K562 (cell line): Measurements from ENCODE around the gene CACNA2D2. TPM values are rescaled to one million over a fixed set of nuclear protein-coding genes. Genes with fewer than 3 reads are reported as not detected.

ENCODE experiments used
- ATAC-seq: fragments of 200-7000 bp; cut with Tn5 transposase; 3 replicates; pipeline ENCODE4 v1.9.1; 2020; ENCODE audit warnings: moderate library complexity
- BruUV-seq: library from RNA; stranded (reverse); fragments of 400-500 nt; replicated peaks from 2 replicates; lab custom pipeline; 2021; lab: Mats Ljungman, UMichigan
- CTCF ChIA-PET: fragments of 300-600 bp; formaldehyde crosslinking; extraction: SDS; loops from one replicate; lab custom pipeline; 2021; ENCODE audit warnings: low intra/inter-chr PET ratio; lab: Yijun Ruan, JAX
- POLR2A ChIA-PET: fragments of 300-600, 350-650 bp; sonication (Branson Sonifier 250); formaldehyde crosslinking; extraction: SDS; loops from one replicate; lab custom pipeline; 2021; ENCODE audit warnings: antibody characterized with exemption, inconsistent platforms; lab: Yijun Ruan, JAX
- DNase-seq, 4 experiments: peaks; one replicate each; pipeline versions ENCODE4 v3.0.0 to v3.0.0-alpha.2; 2011 to 2018; ENCODE audit warnings: low spot score in 3 of 4, mixed read lengths in 3 of 4; ENCODE audit errors: extremely low read depth in 1 of 4
- FAIRE-seq: peaks from 2 replicates; lab custom pipeline; 2011; peaks lifted over from hg19 to GRCh38; lab: Jason Lieb, UNC
- H2AFZ ChIP-seq: 2 replicates; pipeline ENCODE4 v1.6.0; 2011; ENCODE audit warnings: low read depth, low read length, control low read depth, inconsistent platforms
- H3K27ac ChIP-seq: fragments of 200-600 bp; 3 replicates; pipeline ENCODE4 v1.8.0; 2011; ENCODE audit warnings: low read depth, mild to moderate bottlenecking, control low read depth, inconsistent platforms, low read length, moderate library complexity, mixed read lengths; ENCODE audit errors: extremely low read depth
- H3K27me3 ChIP-seq, 2 experiments: fragments of 300-600 bp in 1 of 2; 2 replicates in 1 of 2; 3 replicates in 1 of 2; pipeline versions ENCODE4 v1.6.0 to v1.8.0; 2011; ENCODE audit warnings: inconsistent platforms in 2 of 2, low read length in 2 of 2, mild to moderate bottlenecking in 1 of 2, mixed read lengths in 1 of 2, moderate library complexity in 1 of 2; ENCODE audit not compliant: control insufficient read depth in 2 of 2, insufficient read depth in 2 of 2
- H3K36me3 ChIP-seq: fragments of 300-600 bp; 3 replicates; pipeline ENCODE4 v1.8.0; 2011; ENCODE audit warnings: mild to moderate bottlenecking, low read length, inconsistent platforms; ENCODE audit not compliant: control insufficient read depth, insufficient read depth
- H3K4me1 ChIP-seq, 2 experiments: fragments of 200-600 bp in 1 of 2; replicated peaks in 1 of 2; 2 replicates in 1 of 2; 3 replicates in 1 of 2; pipeline versions ENCODE4 v1.5.1 to v1.8.0; 2011; ENCODE audit warnings: inconsistent platforms in 2 of 2, low read length in 2 of 2, mild to moderate bottlenecking in 1 of 2, mixed read lengths in 1 of 2, moderate library complexity in 1 of 2; ENCODE audit not compliant: control insufficient read depth in 2 of 2, insufficient read depth in 2 of 2
- H3K4me2 ChIP-seq: 2 replicates; pipeline ENCODE4 v1.6.1; 2011; ENCODE audit warnings: low read length, control low read depth, inconsistent platforms, mixed read lengths; ENCODE audit not compliant: insufficient read depth
- H3K4me3 ChIP-seq: fragments of 200-600 bp; sonication (generic), shearing (Covaris generic); 2 replicates; pipeline ENCODE4 v1.5.1; 2016; ENCODE audit warnings: control low read depth, inconsistent platforms
- H3K79me2 ChIP-seq: fragments of 200-600 bp; 3 replicates; pipeline ENCODE4 v1.8.0; 2011; ENCODE audit warnings: low read length, inconsistent platforms; ENCODE audit not compliant: control insufficient read depth, insufficient read depth
- H3K9ac ChIP-seq, 2 experiments: 2 replicates each; pipeline versions ENCODE4 v1.6.0 to v1.6.1; 2011; ENCODE audit warnings: low read depth in 2 of 2, low read length in 2 of 2, control low read depth in 1 of 2, inconsistent platforms in 1 of 2, mild to moderate bottlenecking in 1 of 2, mixed read lengths in 1 of 2; ENCODE audit not compliant: insufficient read depth in 1 of 2
- H3K9me1 ChIP-seq: one replicate; pipeline ENCODE4 v1.6.0; 2011; ENCODE audit warnings: inconsistent platforms, mild to moderate bottlenecking, low read length, moderate library complexity; ENCODE audit not compliant: control insufficient read depth, insufficient read depth
- H3K9me3 ChIP-seq: replicated peaks from 2 replicates; pipeline ENCODE4 v1.5.1; 2011; ENCODE audit warnings: low read depth, low read length, inconsistent platforms; ENCODE audit not compliant: control insufficient read depth, insufficient read depth
- H4K20me1 ChIP-seq: replicated peaks from 2 replicates; pipeline ENCODE4 v1.6.1; 2011; ENCODE audit warnings: low read length, inconsistent platforms, mixed read lengths; ENCODE audit not compliant: control insufficient read depth, insufficient read depth
- NR2F6 ChIP-seq: fragments of 450-650 bp; formaldehyde crosslinking; IDR thresholded peaks from 2 replicates; pipeline ENCODE4 v1.4.0; 2020; ENCODE audit warnings: mild to moderate bottlenecking
- PHF8 ChIP-seq: fragments of 200-600 bp; sonication (generic); IDR thresholded peaks from 2 replicates; pipeline ENCODE4 v1.6.1; 2012; ENCODE audit warnings: mixed run types, mild to moderate bottlenecking, inconsistent platforms, low read length, moderate library complexity, borderline replicate concordance
- POLR2AphosphoS5 ChIP-seq: IDR thresholded peaks from 2 replicates; pipeline ENCODE4 v1.6.1; 2011; ENCODE audit warnings: mild to moderate bottlenecking, low read depth, low read length, moderate library complexity; ENCODE audit not compliant: control insufficient read depth, insufficient read depth
- ZKSCAN1 ChIP-seq: fragments of 150-350 bp; IDR thresholded peaks from 2 replicates; pipeline ENCODE4 v1.6.1; 2016; ENCODE audit warnings: low read depth, low read length
- ZNF133 ChIP-seq: fragments of 250-450 bp; sonication (Bioruptor Pico); IDR thresholded peaks from 2 replicates; pipeline ENCODE4 v1.4.0; 2020; ENCODE audit warnings: mild to moderate bottlenecking
- ZNF583 ChIP-seq: fragments of 250-450 bp; sonication (Bioruptor Pico); IDR thresholded peaks from 2 replicates; pipeline ENCODE4 v1.4.0; 2020
- WGBS: fragments of 100-300 bp; shearing (Covaris generic); methylation state at CpG from one replicate; pipeline ENCODE4 v1.1.6; 2016; ENCODE audit warnings: low coverage, mixed read lengths; ENCODE audit not compliant: insufficient coverage; ENCODE audit errors: missing lambda C conversion rate; 5-methylcytosine and 5-hydroxymethylcytosine counted together
- in situ Hi-C: fragments of 300-500 bp; cut with MboI; formaldehyde crosslinking; loops from 4 replicates; pipeline ENCODE4 v1.15.0; 2018; ENCODE audit warnings: inconsistent platforms, mixed read lengths
- intact Hi-C: fragments of 100-400 bp; cut with micrococcal nuclease; formaldehyde crosslinking; loops from 2 replicates; pipeline ENCODE4 v1.14.2; 2022
- polyA plus RNA-seq, 8 experiments: library from polyadenylated mRNA; depleted of rRNA in 4 of 8; stranded (reverse) in 5 of 8; unstranded in 3 of 8; fragments of >200 nt; fragmentation: Nextera tagmentation in 2 of 8; fragmentation: Illumina TruSeq in 1 of 8; extraction: Ambion mirVana in 2 of 8; extraction: Trizol in 1 of 8; gene quantifications; 2 replicates each; pipeline versions ENCODE4 v1.2.1 to v1.2.3, GENCODE V29; 2011 to 2014; ENCODE audit warnings: inconsistent platforms in 1 of 8, missing spikeins in 1 of 8
- total RNA-seq, 7 experiments: library from RNA; depleted of rRNA in 6 of 7; stranded (reverse); fragments of >200 nt in 6 of 7; fragmentation: Illumina TruSeq in 2 of 7; extraction: Trizol in 2 of 7; gene quantifications; 2 replicates each; pipeline versions ENCODE4 v1.2.1 to v1.2.3, GENCODE V29; 2011 to 2021; ENCODE audit warnings: low replicate concordance in 1 of 7
- TF ChIP-seq, protein P1 (sequence below): fragments of 200-800 bp; sonication (Bioruptor generic); IDR thresholded peaks from 2 replicates; pipeline ENCODE4 v1.6.1; 2017; ENCODE audit warnings: missing genetic modification characterization, missing compliant biosample characterization
- TF ChIP-seq, protein P2 (sequence below): fragments of 450-650 bp; formaldehyde crosslinking; IDR thresholded peaks from 2 replicates; pipeline ENCODE4 v1.4.0; 2020; ENCODE audit warnings: mild to moderate bottlenecking
- TF ChIP-seq, protein P3 (sequence below): fragments of 250-450 bp; sonication (Bioruptor Pico); IDR thresholded peaks from 2 replicates; pipeline ENCODE4 v1.5.0; 2021
- TF ChIP-seq, protein P4 (sequence below), 3 experiments: fragments of 200-800 bp in 1 of 3; sonication (Bioruptor generic) in 1 of 3; sonication (generic) in 1 of 3; formaldehyde crosslinking in 1 of 3; IDR thresholded peaks; 2 replicates each; pipeline versions ENCODE4 v1.6.1 to v1.8.0; 2016 to 2022; ENCODE audit warnings: mild to moderate bottlenecking in 2 of 3, missing compliant biosample characterization in 2 of 3, missing genetic modification characterization in 2 of 3, missing genetic modification reagents in 1 of 3
- TF ChIP-seq, protein P5 (sequence below): fragments of 250-450 bp; sonication (Bioruptor Pico); IDR thresholded peaks from 2 replicates; pipeline ENCODE4 v1.4.0; 2020; ENCODE audit warnings: mild to moderate bottlenecking, moderate library complexity

The CACNA2D2 gene
- total and polyA plus RNA-seq, 9 of the 15 experiments (the other 6 are each of a cell fraction or from before 2014, with no cell fraction given): 0.11 to 0.58 (median 0.36) TPM; not detected in 2

DNA sequence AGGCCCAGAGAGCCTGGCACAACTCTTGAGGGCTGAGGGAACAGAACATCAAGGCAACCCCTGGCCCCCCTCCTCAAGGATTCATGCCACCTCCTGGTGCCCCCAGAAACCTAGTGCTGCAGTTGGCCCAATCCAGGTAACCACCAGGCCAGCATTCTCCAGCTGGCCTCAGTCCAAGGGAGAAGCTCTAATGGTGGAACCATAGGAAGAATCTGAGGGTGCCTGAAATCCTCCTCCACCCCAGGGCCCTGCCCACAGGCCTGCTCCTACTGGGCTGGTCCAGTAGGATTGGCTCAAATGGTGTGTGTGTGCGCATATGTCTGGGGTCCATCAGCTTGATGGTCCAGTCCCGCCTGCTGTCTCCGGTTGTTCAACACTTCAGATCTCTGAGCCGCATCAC, 188.6 kb downstream of the CACNA2D2 start (continued):
- TF ChIP-seq, protein P1, sequence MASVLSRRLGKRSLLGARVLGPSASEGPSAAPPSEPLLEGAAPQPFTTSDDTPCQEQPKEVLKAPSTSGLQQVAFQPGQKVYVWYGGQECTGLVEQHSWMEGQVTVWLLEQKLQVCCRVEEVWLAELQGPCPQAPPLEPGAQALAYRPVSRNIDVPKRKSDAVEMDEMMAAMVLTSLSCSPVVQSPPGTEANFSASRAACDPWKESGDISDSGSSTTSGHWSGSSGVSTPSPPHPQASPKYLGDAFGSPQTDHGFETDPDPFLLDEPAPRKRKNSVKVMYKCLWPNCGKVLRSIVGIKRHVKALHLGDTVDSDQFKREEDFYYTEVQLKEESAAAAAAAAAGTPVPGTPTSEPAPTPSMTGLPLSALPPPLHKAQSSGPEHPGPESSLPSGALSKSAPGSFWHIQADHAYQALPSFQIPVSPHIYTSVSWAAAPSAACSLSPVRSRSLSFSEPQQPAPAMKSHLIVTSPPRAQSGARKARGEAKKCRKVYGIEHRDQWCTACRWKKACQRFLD: no peak
- no peak for TF ChIP-seq NR2F6 (CRISPR knock-in tag)
- TF ChIP-seq, all 486 proteins: peak for 0

DNA sequence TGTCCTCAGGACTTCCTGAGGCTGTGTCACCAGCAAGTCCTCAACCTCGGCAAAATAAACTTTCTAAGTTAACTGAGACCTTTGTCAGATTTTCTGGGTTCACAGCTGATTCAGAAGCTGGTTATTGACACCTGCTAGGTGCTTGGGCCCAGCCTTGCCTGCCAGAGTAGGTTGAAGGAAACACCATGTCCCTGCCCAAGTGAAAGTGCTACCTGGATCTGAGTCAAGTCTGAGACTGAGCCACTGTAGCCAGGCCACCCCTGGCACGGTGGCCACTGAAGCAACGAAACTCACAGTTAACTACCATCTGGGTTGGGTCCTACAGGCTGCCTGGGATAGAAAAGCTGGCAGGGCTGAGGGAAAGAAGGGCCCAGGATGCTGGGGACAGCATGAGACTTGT, 189.1 kb downstream of the CACNA2D2 start:
- Histone ChIP-seq H4K20me1 (no peaks in the 10 kb centered on the region), H3K9me1 (no peaks in the 10 kb centered on the region), H3K9ac (peak overlapping the region in 1 of 2 experiments; percentile 4; a peak in 1 of 4 replicates), H3K4me3 (no peak overlapping the region), H3K27me3 (no peaks in the 10 kb centered on the region), H3K79me2 (peaks cover 6% of the 10 kb centered on the region; the same call in 2 of the 3 replicates), H2AFZ (no peak overlapping the region), H3K27ac (no peak overlapping the region), H3K36me3 (peaks cover 18% of the 10 kb centered on the region; the same call in 2 of the 3 replicates), H3K4me2 (no peak overlapping the region), H3K9me3 (no peaks in the 10 kb centered on the region), H3K4me1 (peaks cover 13 to 31% of the 10 kb centered on the region in 2 experiments)
- POLR2A ChIA-PET: interaction anchor here (0.6 to 1.4 kb wide), 3 partner anchors 13 to 23 kb away, joined by 3 to 6 read pairs (median 3); partner anchors contain the start of genes HYAL3 and NAA80
- CTCF ChIA-PET: no interaction called here
- intact Hi-C loops (no loop called here), in situ Hi-C loops (no loop called here)
- BruUV-seq: no TSS peak
- WGBS: 70% methylated on average over 3 of the region's 3 CpGs
- no peak for FAIRE-seq
- no peak for ATAC-seq
- DNase-seq: no peak
- no peak for TF ChIP-seq ZKSCAN1
- TF ChIP-seq, protein P2, sequence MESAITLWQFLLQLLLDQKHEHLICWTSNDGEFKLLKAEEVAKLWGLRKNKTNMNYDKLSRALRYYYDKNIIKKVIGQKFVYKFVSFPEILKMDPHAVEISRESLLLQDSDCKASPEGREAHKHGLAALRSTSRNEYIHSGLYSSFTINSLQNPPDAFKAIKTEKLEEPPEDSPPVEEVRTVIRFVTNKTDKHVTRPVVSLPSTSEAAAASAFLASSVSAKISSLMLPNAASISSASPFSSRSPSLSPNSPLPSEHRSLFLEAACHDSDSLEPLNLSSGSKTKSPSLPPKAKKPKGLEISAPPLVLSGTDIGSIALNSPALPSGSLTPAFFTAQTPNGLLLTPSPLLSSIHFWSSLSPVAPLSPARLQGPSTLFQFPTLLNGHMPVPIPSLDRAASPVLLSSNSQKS: no peak
- no peak for TF ChIP-seq POLR2AphosphoS5
- TF ChIP-seq ZNF133 (CRISPR knock-in tag): no peak
- TF ChIP-seq PHF8: no peak
- TF ChIP-seq, protein P3, sequence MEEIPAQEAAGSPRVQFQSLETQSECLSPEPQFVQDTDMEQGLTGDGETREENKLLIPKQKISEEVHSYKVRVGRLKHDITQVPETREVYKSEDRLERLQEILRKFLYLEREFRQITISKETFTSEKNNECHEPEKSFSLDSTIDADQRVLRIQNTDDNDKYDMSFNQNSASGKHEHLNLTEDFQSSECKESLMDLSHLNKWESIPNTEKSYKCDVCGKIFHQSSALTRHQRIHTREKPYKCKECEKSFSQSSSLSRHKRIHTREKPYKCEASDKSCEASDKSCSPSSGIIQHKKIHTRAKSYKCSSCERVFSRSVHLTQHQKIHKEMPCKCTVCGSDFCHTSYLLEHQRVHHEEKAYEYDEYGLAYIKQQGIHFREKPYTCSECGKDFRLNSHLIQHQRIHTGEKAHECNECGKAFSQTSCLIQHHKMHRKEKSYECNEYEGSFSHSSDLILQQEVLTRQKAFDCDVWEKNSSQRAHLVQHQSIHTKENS (CRISPR knock-in tag): no peak
- TF ChIP-seq, protein P4, sequence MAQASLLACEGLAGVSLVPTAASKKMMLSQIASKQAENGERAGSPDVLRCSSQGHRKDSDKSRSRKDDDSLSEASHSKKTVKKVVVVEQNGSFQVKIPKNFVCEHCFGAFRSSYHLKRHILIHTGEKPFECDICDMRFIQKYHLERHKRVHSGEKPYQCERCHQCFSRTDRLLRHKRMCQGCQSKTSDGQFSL (CRISPR knock-in tag; IDR thresholded peaks at IDR 0.05): no peak
- TF ChIP-seq, protein P4 (tag; IDR thresholded peaks at IDR 0.05): no peak
- TF ChIP-seq, protein P5, sequence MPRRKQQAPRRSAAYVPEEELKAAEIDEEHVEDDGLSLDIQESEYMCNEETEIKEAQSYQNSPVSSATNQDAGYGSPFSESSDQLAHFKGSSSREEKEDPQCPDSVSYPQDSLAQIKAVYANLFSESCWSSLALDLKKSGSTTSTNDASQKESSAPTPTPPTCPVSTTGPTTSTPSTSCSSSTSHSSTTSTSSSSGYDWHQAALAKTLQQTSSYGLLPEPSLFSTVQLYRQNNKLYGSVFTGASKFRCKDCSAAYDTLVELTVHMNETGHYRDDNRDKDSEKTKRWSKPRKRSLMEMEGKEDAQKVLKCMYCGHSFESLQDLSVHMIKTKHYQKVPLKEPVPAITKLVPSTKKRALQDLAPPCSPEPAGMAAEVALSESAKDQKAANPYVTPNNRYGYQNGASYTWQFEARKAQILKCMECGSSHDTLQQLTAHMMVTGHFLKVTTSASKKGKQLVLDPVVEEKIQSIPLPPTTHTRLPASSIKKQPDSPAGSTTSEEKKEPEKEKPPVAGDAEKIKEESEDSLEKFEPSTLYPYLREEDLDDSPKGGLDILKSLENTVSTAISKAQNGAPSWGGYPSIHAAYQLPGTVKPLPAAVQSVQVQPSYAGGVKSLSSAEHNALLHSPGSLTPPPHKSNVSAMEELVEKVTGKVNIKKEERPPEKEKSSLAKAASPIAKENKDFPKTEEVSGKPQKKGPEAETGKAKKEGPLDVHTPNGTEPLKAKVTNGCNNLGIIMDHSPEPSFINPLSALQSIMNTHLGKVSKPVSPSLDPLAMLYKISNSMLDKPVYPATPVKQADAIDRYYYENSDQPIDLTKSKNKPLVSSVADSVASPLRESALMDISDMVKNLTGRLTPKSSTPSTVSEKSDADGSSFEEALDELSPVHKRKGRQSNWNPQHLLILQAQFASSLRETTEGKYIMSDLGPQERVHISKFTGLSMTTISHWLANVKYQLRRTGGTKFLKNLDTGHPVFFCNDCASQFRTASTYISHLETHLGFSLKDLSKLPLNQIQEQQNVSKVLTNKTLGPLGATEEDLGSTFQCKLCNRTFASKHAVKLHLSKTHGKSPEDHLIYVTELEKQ (CRISPR knock-in tag): no peak
- TF ChIP-seq ZNF583 (CRISPR knock-in tag): no peak
